ENCODE data around the gene BACH2.
A peak's percentile ranks its signal among the peaks of the same experiment; 100 is the strongest.

Gene BACH2

DNA sequence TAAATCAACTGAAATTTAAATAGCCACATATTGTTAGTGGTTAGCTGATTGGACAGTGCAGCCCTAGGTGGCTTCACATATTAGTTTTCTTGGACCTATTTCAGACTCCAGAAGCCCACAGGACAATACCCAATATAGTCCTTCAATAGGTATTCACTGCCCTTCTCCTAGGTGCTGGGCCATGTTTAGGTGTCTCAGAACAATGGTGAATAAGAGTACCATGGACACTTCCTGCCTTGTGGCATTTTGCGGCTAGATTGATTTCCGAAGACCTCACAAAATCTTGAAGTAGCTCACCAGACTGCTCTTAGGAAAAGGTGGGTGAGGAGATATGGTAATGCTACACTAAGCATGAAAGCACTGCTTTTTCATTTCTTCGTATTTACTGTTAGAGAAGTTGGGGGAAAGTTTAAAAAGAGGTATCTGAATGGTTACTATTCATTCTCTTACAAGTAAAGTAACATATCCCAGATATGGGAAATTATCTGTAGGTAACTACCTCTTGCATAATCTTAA, 203.0 kb downstream of the BACH2 start:
- no peak for DNase-seq
- no peak overlapping the region for H3K27ac Mint-ChIP-seq
- H3K9me3 Mint-ChIP-seq: peaks cover 2% of the 10 kb centered on the region
- H3K36me3 Mint-ChIP-seq (ENCODE audit: low read depth): peaks cover 45% of the 10 kb centered on the region
- peaks cover 85% of the 10 kb centered on the region for H3K4me1 Mint-ChIP-seq (ENCODE audit: low read depth)
- no peaks in the 10 kb centered on the region for H3K27me3 Mint-ChIP-seq
- no peak overlapping the region for H3K4me3 Mint-ChIP-seq

DNA sequence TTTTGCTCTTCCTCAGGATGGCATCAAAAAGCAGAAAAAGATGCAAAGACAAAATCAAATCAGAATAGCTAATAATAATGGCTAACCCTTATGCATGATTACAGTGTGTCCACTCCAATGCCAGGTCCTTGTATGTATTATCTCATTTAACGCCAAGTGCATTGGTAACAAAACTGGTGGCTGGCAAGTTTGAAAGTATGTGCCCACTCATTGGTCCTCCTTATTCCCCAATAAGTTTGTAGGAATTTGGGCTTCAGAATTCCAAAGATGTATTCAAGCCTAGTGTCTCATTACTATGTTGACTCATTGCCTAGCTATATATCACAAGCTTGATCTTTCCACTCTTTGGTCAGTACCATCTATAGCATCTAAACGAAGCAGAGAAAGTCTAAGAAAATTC, 205.8 kb downstream of the BACH2 start:
- DNase-seq: no peak
- Mint-ChIP-seq H3K27ac (no peak overlapping the region), H3K4me3 (no peak overlapping the region), H3K9me3 (peaks cover 2% of the 10 kb centered on the region), H3K27me3 (no peaks in the 10 kb centered on the region), H3K4me1 (ENCODE audit: low read depth) (peaks cover 82% of the 10 kb centered on the region), H3K36me3 (ENCODE audit: low read depth) (peaks cover 70% of the 10 kb centered on the region)

DNA sequence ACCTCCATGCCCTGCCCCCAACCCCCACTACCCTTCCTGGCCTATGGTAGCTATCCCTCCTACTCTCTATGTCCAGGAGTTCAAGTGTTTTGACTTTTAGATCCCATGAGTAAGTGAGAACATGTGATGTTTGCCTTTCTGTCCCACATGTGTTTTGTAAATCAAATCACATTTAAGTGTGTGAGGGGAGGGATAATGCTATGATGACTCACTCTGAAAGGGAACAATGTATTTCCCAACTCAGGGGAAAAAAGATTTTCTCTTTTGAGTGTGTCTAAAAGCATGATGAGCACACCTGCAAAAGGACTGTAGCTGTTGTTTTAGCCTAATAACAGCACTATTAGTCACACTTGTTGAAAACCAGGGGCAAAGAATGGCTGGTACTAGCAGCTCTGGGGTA, 208.6 kb downstream of the BACH2 start:
- DNase-seq: no peak
- Mint-ChIP-seq H3K9me3 (no peaks in the 10 kb centered on the region), H3K4me1 (ENCODE audit: low read depth) (peaks cover 76% of the 10 kb centered on the region), H3K27ac (peak overlapping the region; percentile 61), H3K27me3 (no peaks in the 10 kb centered on the region), H3K4me3 (no peak overlapping the region), H3K36me3 (ENCODE audit: low read depth) (peaks cover 68% of the 10 kb centered on the region)

DNA sequence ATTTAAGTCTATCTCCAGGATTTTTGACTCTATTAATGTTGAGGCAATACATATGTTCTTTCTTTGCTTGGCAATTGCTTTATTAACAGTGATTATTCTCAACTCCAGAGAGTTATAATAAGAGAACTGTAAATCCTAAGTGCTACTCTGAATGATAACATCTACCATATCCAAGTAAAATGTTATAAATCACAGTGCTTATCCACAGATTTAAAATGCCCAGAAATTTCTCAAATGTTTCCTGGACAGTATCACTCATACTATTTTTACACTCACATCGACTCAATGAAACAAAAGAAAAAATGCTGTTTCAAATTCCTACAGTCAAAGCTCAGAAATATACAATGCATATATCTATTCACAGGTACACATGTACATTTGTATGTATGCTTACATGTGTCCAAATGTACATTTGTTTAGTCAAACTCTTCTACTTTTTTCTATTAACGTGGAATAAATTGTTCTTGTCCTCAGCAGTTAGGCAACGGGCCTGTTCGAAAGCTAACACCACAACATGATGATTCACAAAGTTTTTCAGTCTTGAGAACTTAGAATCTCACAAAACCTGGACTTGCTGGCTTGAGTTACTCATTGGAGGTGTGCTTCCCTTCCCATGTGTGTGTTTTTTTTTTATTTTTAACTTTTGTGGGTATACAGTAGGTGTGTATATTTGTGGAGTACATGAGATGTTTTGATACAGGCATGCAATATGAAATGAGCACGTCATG, 209.4 kb downstream of the BACH2 start:
- Mint-ChIP-seq H3K27ac (peak overlapping the region; percentile 61), H3K4me3 (no peak overlapping the region), H3K27me3 (no peaks in the 10 kb centered on the region), H3K36me3 (ENCODE audit: low read depth) (peaks cover 66% of the 10 kb centered on the region), H3K4me1 (ENCODE audit: low read depth) (peaks cover 78% of the 10 kb centered on the region), H3K9me3 (no peaks in the 10 kb centered on the region)
- DNase-seq: no peak

- peaks cover 86% of the 10 kb centered on the region for H3K4me1 Mint-ChIP-seq (ENCODE audit: low read depth)
- H3K27ac Mint-ChIP-seq: no peak overlapping the region
- peaks cover 69% of the 10 kb centered on the region for H3K36me3 Mint-ChIP-seq (ENCODE audit: low read depth)
- no peaks in the 10 kb centered on the region for H3K9me3 Mint-ChIP-seq
- no peaks in the 10 kb centered on the region for H3K27me3 Mint-ChIP-seq
- no peak for DNase-seq
- H3K4me3 Mint-ChIP-seq: no peak overlapping the region
Observed at GRCh38 chr6:90086517-90086916, 210.1 kb downstream of the BACH2 start.

GRCh38 chr6:90083891-90084290, 212.8 kb downstream of the BACH2 start:
- no peaks in the 10 kb centered on the region for H3K9me3 Mint-ChIP-seq
- H3K4me3 Mint-ChIP-seq: peak overlapping the region; percentile 51
- H3K27me3 Mint-ChIP-seq: no peaks in the 10 kb centered on the region
- H3K36me3 Mint-ChIP-seq (ENCODE audit: low read depth): peaks cover 71% of the 10 kb centered on the region
- H3K4me1 Mint-ChIP-seq (ENCODE audit: low read depth): peaks cover 86% of the 10 kb centered on the region
- no peak for DNase-seq
- peak overlapping the region; percentile 79 for H3K27ac Mint-ChIP-seq

GRCh38 chr6:90082847-90083246, 213.8 kb downstream of the BACH2 start:
- Mint-ChIP-seq H3K27ac (peak overlapping the region; percentile 60), H3K4me1 (ENCODE audit: low read depth) (peaks cover 85% of the 10 kb centered on the region), H3K9me3 (no peaks in the 10 kb centered on the region), H3K4me3 (peak overlapping the region; percentile 10), H3K36me3 (ENCODE audit: low read depth) (peaks cover 70% of the 10 kb centered on the region), H3K27me3 (no peaks in the 10 kb centered on the region)
- DNase-seq: no peak

DNA sequence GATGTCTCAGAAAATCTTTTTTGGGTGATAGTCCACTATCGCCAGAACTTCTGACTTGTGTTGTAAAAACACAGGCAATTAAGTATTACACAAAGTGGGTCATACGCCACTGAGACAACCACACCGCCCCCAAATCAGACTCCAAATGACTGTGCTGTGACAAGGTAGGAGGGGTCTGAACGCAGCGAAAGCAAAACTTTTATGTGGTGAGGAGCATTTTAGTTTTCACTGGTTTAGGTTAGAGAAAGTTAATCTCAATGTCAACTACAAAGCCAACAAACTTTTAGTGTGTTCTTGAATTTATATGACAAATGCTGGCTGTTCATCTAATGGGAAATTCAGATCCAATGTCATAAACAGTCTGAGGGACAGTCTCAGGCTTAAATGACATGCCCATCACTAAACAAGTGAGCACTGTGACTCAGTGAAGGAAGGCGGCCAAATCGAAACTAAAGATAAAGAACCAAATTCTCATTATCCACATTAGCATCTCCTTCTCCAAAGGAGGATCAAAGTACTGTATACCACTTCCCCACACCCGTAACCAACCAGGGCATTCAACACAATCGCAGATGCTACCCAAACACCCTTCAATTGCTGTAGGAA, 215.7 kb downstream of the BACH2 start:
- Mint-ChIP-seq H3K4me3 (peak overlapping the region; percentile 92), H3K36me3 (ENCODE audit: low read depth) (peaks cover 70% of the 10 kb centered on the region), H3K27me3 (no peaks in the 10 kb centered on the region), H3K27ac (peak overlapping the region; percentile 98), H3K9me3 (no peaks in the 10 kb centered on the region), H3K4me1 (ENCODE audit: low read depth) (peaks cover 88% of the 10 kb centered on the region)
- DNase-seq: peak; percentile 76

- Mint-ChIP-seq H3K4me3 (peak overlapping the region; percentile 92), H3K36me3 (ENCODE audit: low read depth) (peaks cover 70% of the 10 kb centered on the region), H3K4me1 (ENCODE audit: low read depth) (peaks cover 89% of the 10 kb centered on the region), H3K27me3 (no peaks in the 10 kb centered on the region), H3K9me3 (no peaks in the 10 kb centered on the region), H3K27ac (peak overlapping the region; percentile 98)
- peak; percentile 66 for DNase-seq
Observed at GRCh38 chr6:90079560-90080490, 216.8 kb downstream of the BACH2 start.

GRCh38 chr6:90078513-90079289, 217.9 kb downstream of the BACH2 start:
- H3K4me1 Mint-ChIP-seq (ENCODE audit: low read depth): peaks cover 89% of the 10 kb centered on the region
- no peaks in the 10 kb centered on the region for H3K9me3 Mint-ChIP-seq
- peak; percentile 76 for DNase-seq
- peaks cover 73% of the 10 kb centered on the region for H3K36me3 Mint-ChIP-seq (ENCODE audit: low read depth)
- H3K27me3 Mint-ChIP-seq: no peaks in the 10 kb centered on the region
- peak overlapping the region; percentile 92 for H3K4me3 Mint-ChIP-seq
- H3K27ac Mint-ChIP-seq: peak overlapping the region; percentile 98

- Mint-ChIP-seq H3K36me3 (ENCODE audit: low read depth) (peaks cover 89% of the 10 kb centered on the region), H3K9me3 (no peaks in the 10 kb centered on the region), H3K27ac (peak overlapping the region; percentile 98), H3K4me3 (peak overlapping the region; percentile 92), H3K27me3 (no peaks in the 10 kb centered on the region), H3K4me1 (ENCODE audit: low read depth) (peaks cover 94% of the 10 kb centered on the region)
- no peak for DNase-seq
Observed at GRCh38 chr6:90076511-90077415, 219.9 kb downstream of the BACH2 start.

GRCh38 chr6:90074161-90074850, 222.3 kb downstream of the BACH2 start:
- Mint-ChIP-seq H3K4me1 (ENCODE audit: low read depth) (peaks cover 99% of the 10 kb centered on the region), H3K27ac (peak overlapping the region; percentile 94), H3K4me3 (peak overlapping the region; percentile 92)

More at GRCh38 chr6:90074161-90074850, 222.3 kb downstream of the BACH2 start:
- H3K9me3 Mint-ChIP-seq: no peaks in the 10 kb centered on the region
- H3K36me3 Mint-ChIP-seq (ENCODE audit: low read depth): peaks cover 98% of the 10 kb centered on the region
- no peaks in the 10 kb centered on the region for H3K27me3 Mint-ChIP-seq
- no peak for DNase-seq

Measured in activated T-cell treated with anti-CD3 and anti-CD28 coated beads, Interleukin-2, amount 50 U/mL, for 24 hours (primary cell).